Left cardiac atrium (tissue), 4 donors: ENCODE results near the gene PRR33. TPM values are rescaled to one million over a fixed set of nuclear protein-coding genes. Genes with fewer than 3 reads are reported as not detected.

Source experiments
- ATAC-seq, 2 donors: fragments of 200-7000 bp; cut with Tn5 transposase; one replicate each; pipeline ENCODE4 v1.9.1; 2020; ENCODE audit warnings: mild to moderate bottlenecking in 2 of 2, moderate library complexity in 2 of 2
- DNase-seq: peaks from one replicate; pipeline ENCODE4 v3.0.0-alpha.2; 2020
- intact Hi-C, 2 donors: fragments of 100-400 bp; cut with DNase I; formaldehyde crosslinking; loops; one replicate each; pipeline versions ENCODE4 v1.14.1 to v1.15.1; 2022 to 2023
- total RNA-seq, 2 donors: library from RNA; stranded (reverse); fragmentation: NEBNext Ultra II Directional; extraction: Animal tissue kit (Norgen Biotek cat#: 25700); gene quantifications; one replicate each; pipeline ENCODE4 v1.2.1, GENCODE V29; 2021
- donor health status: DM: no; HTN: yes; CAD: no.
- donor health status: DM: no; HTN: yes; CAD: no; lungs with severe emphysema.
- donor health status: DM: yes; HTN: yes; CAD: no.
- donor health status: Dilated cardiomyopathy.

PRR33 gene
- total RNA-seq, 2 donors from 2014 or later = 0.10 to 0.50 TPM

DNA sequence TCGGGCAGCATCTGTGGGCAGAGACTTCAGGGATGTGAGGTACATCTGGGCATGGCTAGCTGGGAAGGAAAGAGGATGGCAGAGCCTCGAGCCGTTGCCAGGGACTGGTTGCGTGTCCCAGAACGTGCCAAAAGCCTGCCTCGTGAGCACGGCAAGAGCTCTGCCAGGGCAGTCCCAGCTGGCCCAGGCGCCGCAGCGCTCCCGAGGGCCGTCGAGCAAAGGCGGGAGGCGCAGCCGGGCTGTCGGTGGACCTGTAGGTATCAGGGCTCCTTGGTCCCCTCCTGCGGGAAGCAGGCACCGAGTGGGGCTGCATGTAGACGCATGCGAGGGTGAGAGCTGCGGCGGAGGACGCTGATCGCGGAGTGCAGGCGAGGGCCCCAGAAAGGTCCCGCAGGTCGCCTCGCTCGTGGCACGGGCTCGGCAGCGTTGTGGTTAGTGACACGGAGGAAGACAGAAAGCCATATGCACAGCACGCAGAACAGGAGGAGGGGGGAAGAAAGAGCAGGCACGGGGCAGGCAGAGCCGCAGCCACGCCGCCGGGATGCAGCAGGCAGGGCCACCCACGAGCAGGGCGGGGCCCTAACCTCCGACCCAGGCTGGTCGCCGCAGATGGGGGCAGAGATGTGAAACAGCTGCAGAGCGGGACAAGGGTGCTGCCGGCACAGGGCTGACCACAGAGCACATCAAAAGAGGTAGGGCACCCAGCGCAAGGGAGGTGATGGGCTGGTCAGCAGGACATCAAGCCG is 20.8 kb downstream of the PRR33 start:
- intact Hi-C loops = no loop called here
- ATAC-seq = peak; percentile 26 to 29
- peak; percentile 32 for DNase-seq

DNA sequence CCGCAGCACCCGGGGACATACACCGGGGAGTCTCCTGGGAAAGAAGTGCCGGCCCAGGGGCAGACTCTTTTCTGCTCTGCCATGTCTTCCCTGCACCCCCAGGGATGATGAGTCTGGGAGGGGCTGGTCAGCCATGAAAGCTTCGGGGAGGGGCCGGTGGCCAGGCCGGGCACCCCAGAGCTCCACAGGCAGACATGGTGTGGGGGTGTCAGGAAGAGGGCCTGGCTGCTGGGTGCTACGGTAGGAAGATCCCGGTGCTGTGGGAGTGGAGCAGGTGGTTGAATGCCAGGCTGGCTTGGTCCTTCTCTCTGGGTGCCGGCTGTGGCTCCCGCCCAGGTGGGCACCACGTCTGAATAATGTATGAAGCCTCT is 21.4 kb downstream of the PRR33 start:
- DNase-seq = peak; percentile 16
- intact Hi-C loops = no loop called here

DNA sequence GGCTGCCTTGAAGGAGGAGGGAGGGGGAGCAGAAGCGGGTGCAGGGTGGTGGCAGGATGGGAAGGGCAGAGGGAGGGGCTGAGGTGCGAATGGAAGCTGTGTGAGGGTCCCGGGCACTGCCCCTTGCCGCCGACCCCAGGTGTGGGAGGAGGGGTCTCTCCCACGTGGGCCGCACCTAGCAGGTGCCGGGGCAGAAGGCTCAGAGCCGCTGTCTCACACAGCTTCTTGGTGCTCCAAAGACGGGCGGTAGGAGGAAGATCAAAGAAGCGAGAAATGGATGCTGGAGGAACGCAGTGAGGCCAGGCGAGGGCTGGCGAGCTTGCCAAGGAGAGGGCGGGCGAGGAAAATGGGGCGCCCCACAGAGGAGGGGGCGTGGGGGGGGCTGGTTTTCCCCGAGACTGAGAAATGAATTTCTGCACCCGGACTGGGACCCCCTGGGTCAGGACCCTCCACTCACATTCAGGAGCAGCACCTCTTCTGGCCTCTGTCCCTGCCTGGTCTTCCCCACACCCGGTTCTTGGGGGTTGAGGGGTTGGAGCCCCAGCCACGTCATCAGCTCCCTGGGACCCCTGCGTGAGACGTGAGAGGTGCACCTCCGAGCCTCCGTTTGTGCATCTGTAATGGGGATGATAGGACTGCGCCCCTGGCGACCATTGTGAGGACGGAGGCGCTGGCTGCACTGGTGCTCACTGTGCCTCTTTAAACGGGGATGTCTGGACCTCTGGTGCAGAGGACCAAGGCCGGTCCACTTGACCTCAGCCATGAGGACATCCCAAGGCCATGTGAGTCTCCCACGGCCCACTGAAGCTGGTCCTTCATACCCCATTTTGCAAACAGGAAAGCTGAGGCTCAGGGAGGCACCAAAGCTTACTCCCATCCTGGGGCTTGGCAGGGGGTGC is 22.0 kb downstream of the PRR33 start:
- intact Hi-C loops = no loop called here
- ATAC-seq (peak; percentile 27 to 28), DNase-seq (no peak)

More for the DNA sequence above, 21.4 kb downstream of the PRR33 start:
- peak in 1 of 2 donors; percentile 1 for ATAC-seq

DNA sequence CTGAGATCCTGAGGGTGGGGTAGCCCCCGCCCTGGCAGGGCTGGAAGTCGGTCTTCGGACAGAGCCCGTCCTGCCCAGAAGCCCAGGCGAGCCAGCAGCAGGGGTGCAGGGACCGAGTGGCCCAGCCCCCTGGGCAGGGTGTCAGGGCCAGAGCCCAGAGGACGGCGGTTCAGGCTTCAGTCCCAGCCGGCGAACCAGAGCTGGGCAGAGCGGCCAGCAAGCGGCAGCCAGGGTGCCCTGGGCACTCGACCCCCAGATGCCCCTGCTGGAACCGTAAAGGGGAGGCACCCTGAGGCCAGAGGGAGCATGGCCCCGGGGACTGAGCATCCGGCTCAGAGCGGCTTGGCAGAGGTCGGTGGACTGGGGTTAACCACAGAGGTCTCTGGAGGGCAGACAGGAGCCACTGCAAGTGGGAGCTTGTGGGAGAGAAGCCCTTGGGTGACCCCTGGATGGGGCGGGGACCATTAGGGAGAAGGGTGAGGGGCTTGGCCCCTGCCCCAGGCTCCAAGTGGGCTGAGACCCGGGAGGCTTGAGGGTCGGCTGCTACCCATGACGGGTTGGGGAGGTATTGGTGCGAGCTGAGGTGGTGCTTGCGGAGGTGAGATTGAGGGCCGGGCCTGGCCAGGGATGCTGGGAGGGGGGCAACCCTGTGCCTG is 22.9 kb downstream of the PRR33 start:
- DNase-seq (no peak), ATAC-seq (peak; percentile 17 to 24)
- intact Hi-C loops = no loop called here

DNA sequence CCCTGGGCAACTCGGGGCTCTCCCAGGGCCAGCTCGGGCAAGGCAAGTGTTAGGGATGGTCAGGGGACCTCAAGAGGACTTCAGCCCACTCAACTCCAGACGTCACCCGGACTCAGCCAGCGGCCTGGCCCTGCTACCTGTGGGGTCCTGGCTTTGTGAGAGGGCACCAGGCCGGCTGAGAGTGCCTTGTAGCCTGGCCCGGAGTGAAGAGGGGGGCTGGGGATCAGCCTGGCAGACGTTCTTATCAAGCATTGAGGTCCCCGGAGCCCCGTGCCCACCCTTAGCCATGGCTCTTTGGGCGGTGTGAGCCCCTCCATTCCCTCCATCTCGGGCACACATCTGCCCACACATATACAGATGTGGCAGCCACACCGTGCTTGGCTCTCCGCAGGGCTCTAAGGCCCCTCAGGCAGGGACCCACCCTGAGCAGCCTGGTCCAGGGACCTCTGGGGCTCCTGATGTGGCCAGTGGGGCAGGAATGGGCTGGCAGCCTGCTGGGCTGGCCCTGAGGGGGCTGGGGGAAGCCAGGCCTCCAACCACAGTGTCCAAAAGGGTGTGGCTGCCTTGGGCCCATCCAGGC is 23.5 kb downstream of the PRR33 start:
- no peak for ATAC-seq
- no peak for DNase-seq
- intact Hi-C loops = no loop called here

DNA sequence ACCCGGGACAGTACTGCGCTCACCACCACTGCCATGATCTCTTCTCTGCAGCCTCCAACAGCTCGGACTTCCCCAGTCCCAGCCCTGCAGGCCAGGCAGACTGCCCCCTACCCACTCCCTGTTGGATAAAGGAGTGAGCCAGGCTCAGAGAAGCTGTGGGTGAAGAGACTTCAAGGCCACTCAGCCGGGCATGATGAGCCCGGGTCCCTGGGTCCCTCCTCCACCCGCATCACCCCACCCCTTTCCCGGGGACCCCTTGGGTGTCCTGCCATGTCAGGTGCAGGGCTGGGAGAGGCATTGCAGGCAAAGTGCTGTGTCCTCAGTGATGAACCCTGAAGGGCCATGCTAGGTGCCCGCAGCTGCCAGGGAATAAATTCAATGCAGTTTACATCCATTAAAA is 24.3 kb downstream of the PRR33 start:
- ATAC-seq = no peak
- DNase-seq = no peak
- intact Hi-C loops = no loop called here

DNA sequence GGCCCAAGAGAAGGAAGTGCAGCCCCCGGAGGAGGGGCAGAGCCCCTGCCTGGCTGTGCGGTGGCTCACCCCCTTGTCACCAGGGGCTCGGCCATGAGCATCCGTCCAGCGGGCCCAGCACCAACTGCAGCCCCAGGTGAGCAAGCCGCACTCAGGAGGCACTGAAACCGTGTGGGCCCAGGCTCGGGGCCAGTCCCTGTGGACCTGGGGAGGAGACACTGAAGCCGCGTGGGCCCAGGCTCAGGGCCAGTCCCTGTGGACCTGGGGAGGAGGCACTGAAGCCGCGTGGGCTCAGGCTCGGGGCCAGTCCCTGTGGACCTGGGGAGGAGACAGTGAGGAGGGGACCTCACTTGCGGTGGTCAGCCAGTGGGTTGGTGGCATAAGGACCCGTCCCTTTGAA is 24.9 kb downstream of the PRR33 start:
- ATAC-seq (no peak), DNase-seq (no peak)
- intact Hi-C loops = no loop called here

DNA sequence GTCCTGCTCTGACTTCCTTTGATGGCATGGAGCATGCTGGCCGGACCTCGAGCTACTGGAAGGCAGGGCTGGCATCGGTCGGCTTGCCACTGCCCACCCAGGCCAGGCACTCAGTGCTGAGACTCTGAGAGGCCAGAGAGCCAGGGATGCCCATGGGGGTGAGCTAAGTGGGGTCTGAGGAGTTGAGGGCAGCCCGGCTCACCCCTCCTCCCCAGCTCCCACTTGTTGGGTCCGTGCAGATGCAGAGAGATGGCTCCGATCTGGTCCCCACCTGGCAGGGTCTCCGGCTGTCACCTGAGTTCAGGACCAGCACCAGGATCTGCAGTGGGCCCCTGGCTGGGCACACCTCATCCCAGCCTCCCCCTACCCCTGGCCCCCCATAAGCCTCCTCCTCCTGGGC is 25.5 kb downstream of the PRR33 start:
- DNase-seq = no peak
- intact Hi-C loops = no loop called here
- no peak for ATAC-seq

DNA sequence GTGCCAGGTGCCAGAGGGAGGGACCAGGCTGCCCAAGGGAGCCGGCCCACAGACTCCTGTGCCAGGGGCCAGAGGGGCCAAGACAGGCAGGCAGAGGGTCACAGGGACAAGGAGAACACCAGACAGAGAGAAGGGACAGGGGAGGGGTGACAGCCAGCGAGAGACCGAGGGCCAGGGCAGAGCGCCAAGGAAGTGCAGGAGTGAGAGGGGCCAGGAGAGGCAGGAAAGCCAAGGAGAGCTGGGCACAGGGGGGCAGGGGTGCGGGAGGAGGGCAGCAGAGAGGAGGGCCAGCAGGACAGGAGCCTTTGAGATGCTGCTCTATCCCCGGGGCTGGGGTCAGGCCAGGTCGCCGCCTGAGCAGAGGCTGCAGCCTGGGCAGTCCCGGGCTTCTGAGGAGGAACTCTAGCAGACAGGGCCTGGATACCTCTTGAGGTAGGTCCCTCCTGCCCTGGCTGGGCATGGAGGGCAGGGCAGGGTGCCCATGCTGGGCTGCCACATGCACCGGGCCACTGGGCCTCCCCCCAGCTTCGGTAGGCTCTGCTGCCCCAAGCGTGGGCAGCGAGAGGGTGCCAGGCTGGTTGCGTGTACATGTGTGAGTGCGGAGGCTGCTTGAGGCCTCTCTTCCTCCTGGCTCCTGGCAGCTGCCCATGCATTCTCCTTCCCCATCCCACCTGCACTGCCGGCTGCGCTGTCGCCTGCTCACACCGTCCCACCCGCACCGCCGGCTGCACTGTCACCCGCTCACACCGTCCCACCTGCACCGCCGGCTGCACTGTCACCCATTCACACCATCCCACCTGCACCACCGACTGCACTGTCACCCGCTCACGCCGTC is 26.6 kb downstream of the PRR33 start:
- intact Hi-C loops = no loop called here
- DNase-seq = no peak
- peak in 1 of 2 donors; percentile 2 for ATAC-seq

DNA sequence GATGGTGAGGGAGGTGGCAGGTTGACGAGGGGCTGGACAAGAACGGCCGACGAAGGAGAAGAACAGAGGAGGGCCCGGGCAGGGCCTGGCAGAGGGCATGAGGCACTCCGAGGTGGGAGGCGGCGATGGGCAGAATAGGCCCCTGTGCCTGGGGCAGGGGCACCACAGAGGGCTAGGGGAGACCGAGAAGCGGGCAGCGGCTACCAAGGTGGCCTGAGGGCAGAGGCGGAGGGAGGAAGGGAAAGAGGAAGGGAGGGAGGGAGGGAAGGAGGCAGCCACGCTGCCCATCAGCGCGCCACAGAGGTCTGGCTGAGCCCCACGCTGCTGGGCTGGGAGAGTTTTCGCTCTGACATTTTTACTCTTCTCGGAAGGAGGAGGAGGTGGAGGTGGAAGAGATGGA is 27.5 kb downstream of the PRR33 start:
- intact Hi-C loops = no loop called here
- peak; percentile 3 to 11 for ATAC-seq
- no peak for DNase-seq

DNA sequence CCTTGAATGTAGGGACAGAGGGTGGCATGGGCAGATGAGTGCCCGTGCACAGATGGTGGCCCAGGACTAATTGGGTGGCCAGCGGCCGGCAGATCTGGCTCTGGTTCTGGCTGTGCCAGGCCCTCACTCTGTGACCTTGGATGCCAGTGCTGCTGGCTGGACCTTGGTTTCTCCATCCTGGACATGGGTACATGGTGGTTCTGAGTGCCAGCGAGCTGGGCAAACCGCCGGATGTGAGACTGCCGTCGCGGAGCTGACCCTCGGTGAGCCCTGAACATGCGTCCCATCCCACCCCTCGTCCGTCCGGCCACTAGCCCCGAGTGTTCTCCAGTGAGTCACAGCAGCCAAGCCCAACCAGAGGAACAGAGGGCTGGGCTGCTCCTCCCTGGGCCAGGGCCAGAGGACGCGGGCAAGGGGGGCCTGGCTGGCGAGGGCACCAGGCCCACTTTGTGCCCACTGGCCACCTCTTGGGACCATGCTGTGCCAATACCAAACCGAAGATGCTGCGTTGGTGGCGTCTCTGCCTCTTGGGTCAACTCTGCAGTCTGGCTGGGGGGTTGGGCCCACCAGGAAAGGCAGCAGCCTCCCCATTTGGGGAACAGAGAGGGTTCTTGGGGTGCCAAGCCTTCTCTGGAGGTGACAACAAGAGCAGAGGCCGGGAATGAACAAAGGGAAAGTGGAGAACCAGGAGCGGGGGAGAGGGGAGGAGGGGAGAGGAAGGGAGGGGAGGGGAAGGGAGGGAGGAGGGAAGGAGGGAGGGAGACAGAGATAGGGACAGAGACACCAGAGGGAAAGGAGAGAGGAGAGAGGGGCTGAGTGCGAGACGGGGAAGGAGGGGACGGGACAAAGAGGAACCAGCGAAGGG is 28.1 kb downstream of the PRR33 start:
- ATAC-seq (peak; percentile 90 to 92), DNase-seq (peak; percentile 90)
- intact Hi-C loops = no loop called here

DNA sequence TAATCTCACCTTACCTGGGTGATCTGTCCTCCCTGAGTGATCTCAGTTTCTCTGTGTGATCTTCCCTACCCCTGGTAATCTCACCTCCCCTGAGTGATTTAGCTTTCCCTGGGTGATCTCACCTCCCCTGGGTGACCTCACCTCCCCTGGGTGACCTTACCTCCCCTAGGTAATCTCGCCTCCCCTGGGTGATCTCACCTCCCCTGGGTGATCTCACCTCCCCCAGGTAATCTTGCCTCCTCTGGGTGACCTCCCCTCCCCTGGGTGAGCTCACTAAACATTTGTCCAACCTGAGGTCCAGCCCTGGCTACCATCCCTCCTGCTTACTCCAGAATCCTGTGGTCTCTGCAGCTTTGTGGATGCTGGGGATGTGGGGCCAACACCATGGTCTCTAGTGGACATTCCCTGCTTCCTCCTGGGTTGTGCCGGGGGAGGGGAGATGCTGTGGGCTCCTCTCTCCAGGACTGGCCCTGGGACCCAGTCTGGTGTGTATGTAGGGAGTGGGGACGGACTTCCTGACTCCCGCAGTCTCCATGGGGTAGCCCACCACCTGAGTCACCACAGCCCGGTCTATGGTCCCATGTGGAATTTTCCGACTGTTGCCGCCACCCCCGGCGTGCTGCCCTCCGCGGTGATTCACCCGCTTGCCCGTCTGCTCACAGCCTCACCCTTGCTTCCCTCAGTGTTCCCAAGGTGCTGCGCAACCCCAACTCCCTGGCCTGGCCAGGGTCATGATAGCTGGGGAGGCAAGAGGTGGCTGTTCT is 28.9 kb downstream of the PRR33 start:
- peak in 1 of 2 donors; percentile 1 for ATAC-seq
- DNase-seq = no peak
- intact Hi-C loops = no loop called here

DNA sequence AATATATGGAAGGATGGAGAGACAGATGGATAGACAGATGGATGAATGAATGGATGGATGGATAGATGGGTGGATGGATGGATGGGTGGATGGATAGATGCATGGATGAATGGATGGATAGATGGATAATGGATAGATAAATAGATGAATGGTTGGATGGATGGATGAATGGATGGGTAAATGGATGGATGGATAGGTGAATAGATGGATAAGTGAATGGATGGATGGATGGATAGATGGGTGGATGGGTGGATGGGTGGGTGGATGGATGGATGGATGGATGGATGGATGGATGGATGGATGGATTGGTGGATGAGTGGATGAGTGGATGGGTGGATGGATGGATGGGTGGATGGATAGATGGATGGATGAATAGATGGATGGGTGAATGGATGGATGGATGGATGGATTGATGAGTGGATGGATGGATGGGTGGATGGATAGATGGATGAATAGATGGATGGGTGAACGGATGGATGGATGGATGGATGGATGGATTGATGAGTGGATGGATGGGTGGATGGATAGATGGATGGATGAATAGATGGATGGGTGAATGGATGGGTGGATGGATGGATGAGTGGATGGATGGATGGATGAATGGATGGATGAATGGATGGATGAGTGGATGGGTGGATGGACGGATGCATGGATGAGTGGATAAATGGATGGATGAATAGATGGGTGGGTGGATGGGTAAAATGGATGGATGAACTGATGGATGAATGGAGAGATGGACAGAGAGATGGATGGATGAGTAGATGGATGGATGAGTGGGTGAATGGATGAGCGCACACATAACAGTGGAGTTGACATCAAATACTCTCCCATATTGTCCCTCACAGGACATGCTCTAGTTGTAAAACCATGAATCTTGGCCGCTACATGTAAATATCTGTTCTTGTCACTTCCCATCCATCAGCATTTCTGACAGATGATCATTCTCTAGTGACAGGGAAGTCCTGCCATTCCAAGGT is 30.0 kb downstream of the PRR33 start:
- ATAC-seq = no peak
- intact Hi-C loops = no loop called here
- no peak for DNase-seq

DNA sequence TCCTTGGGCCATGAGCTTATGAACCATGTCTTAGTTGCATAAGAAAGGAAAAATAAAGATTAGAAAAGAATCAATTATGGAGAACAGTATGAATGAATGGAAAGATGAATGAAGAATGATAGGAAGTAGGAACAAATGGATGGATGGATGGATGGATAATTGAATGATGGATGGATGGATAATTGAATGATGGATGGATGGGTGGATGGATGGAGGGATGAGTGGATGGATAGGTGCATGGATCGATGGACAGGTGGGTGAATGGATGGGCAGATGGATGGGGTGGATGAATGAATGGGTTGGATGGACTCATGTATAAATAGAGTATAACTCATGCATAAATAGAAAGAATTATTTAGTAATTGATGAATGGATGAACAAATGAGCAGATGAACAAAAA is 31.6 kb downstream of the PRR33 start:
- no peak for DNase-seq
- intact Hi-C loops = no loop called here

DNA sequence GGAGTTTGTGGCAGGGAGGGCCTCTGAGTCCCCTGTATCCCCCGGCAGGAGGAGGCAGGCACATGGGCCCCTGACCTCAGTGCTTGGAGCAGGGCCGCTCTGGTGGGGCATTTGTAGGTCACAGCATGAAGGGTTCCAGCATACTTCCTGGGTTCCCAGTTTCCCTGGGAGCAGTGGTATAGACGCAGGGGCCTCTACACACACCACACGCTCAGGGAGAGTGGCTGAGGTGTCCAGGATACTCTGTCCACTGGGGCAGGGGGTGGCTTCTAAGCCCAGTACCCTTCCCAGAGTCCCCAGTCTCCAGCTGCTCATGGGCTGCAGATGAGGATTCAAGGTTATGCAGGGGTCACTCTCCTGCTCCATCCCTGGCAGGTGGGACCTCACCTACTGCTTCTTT is 32.7 kb downstream of the PRR33 start:
- no peak for DNase-seq
- ATAC-seq = no peak
- intact Hi-C loops = no loop called here

More for the DNA sequence above, 31.6 kb downstream of the PRR33 start:
- ATAC-seq = no peak

DNA sequence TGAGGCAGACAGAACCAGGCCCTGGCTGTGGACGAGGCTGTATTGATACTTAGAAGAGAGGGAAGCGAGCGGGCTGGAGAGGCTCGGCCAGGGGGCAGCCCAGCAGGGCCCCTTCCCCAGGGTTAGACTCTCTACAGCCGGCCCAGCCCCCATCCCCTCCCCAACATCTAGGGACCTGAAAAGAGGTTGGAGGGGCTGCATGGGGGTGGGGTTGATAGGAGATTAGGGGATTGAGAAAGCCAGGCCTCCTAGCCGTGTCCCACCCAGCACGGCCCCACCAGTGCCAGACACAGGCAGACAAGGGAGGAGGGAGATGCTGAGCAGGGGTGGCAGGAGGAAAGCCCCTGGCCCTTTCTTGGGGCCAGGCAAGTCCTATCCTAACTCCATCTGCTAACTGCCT is 33.1 kb downstream of the PRR33 start:
- intact Hi-C loops = no loop called here
- ATAC-seq (no peak), DNase-seq (no peak)
